Sigmoid colon (tissue), 7 donors: ENCODE data around the gene DSC3. TPM values are rescaled to one million over a fixed set of nuclear protein-coding genes. Genes with fewer than 3 reads are reported as not detected.

ENCODE experiments used
- DNase-seq: peaks from one replicate; pipeline ENCODE4 v3.0.0-alpha.2; 2019
- H3K27ac ChIP-seq, 4 donors: fragments of 200-600 bp; sonication (generic); one replicate each; pipeline ENCODE4 v1.5.1; 2016 to 2019; ENCODE audit warnings: mild to moderate bottlenecking in 1 of 4
- H3K27me3 ChIP-seq, 3 donors: fragments of 200-600 bp; sonication (generic); one replicate each; pipeline ENCODE4 v1.5.1; 2019; ENCODE audit warnings: mild to moderate bottlenecking in 1 of 3
- H3K36me3 ChIP-seq, 4 donors: fragments of 200-600 bp; sonication (generic); one replicate each; pipeline ENCODE4 v1.5.1; 2016 to 2019
- H3K4me1 ChIP-seq, 4 donors: fragments of 200-600 bp; sonication (generic); one replicate each; pipeline ENCODE4 v1.5.1; 2017 to 2019
- H3K4me3 ChIP-seq, 4 donors: fragments of 200-600 bp; sonication (generic); one replicate each; pipeline ENCODE4 v1.5.1; 2017 to 2019; ENCODE audit warnings: mild to moderate bottlenecking in 2 of 4, moderate library complexity in 1 of 4
- H3K9me3 ChIP-seq, 4 donors: fragments of 200-600 bp in 3 of 4; sonication (generic) in 3 of 4; one replicate each; pipeline versions ENCODE4 v1.5.1 to v1.6.1; 2013 to 2019
- CTCF ChIP-seq, 4 experiments: fragments of 450-650 bp in 3 of 4; fragments of 200-600 bp in 1 of 4; IDR thresholded peaks; one replicate each; pipeline ENCODE4 v1.5.1; 2016 to 2019; ENCODE audit warnings: antibody characterized with exemption in 4 of 4, mild to moderate bottlenecking in 3 of 4, moderate library complexity in 2 of 4
- EP300 ChIP-seq, 4 donors: sonication (generic); formaldehyde crosslinking; IDR thresholded peaks; one replicate each; pipeline ENCODE4 v1.6.1; 2017; ENCODE audit warnings: antibody characterized with exemption in 4 of 4
- POLR2A ChIP-seq, 2 donors: fragments of 450-650 bp; IDR thresholded peaks; one replicate each; pipeline ENCODE4 v1.6.1; 2016; ENCODE audit warnings: antibody characterized with exemption in 2 of 2, mild to moderate bottlenecking in 2 of 2, moderate library complexity in 2 of 2
- POLR2AphosphoS5 ChIP-seq, 4 donors: sonication (generic); formaldehyde crosslinking; IDR thresholded peaks; one replicate each; pipeline ENCODE4 v1.6.1; 2017; ENCODE audit warnings: antibody characterized with exemption in 4 of 4
- WGBS, 2 donors: extraction: QIAGEN DNeasy Blood & Tissue Kit; methylation state at CpG; one replicate each; pipeline ENCODE4 v1.1.7; 2013; 5-methylcytosine and 5-hydroxymethylcytosine counted together
- intact Hi-C: fragments of 100-400 bp; cut with DNase I; formaldehyde crosslinking; loops from one replicate; pipeline ENCODE4 v1.15.1; 2023
- polyA plus RNA-seq, 3 donors: library from polyadenylated mRNA; stranded (reverse); fragments of 200-250 nt; gene quantifications; one replicate each; pipeline ENCODE4 v1.2.3, GENCODE V29; 2013
- total RNA-seq, 4 donors: library from RNA; depleted of rRNA; stranded (reverse); fragments of >200 nt; gene quantifications; one replicate each; pipeline ENCODE4 v1.1.0, GENCODE V29; 2016
- donor health status: healthy with polysubstance abuse.
- donor health status: Bipolar disorder and iron deficiency.
- donor health status: healthy.

DSC3 gene
- total and polyA plus RNA-seq, 7 donors = under 0.01 to 0.49 (median 0.04) TPM; not detected in 3

- Histone ChIP-seq H3K36me3 (no peaks in the 10 kb centered on the region), H3K4me1 (no peaks in the 10 kb centered on the region), H3K27ac (no peak overlapping the region), H3K4me3 (no peak overlapping the region), H3K27me3 (no peaks in the 10 kb centered on the region), H3K9me3 (no peaks in the 10 kb centered on the region)
- intact Hi-C loops = no loop called here
- 83 to 87% methylated on average over 8 of the region's 8 CpGs for WGBS, 2 donors
- no peak for TF ChIP-seq POLR2A (IDR thresholded peaks at IDR 0.05)
- TF ChIP-seq EP300 (IDR thresholded peaks at IDR 0.05) = no peak
- TF ChIP-seq POLR2AphosphoS5 (IDR thresholded peaks at IDR 0.05) = no peak
- no peak for DNase-seq
Measured at GRCh38 chr18:30999887-31000628, 42.5 kb downstream of the DSC3 start.

DNA sequence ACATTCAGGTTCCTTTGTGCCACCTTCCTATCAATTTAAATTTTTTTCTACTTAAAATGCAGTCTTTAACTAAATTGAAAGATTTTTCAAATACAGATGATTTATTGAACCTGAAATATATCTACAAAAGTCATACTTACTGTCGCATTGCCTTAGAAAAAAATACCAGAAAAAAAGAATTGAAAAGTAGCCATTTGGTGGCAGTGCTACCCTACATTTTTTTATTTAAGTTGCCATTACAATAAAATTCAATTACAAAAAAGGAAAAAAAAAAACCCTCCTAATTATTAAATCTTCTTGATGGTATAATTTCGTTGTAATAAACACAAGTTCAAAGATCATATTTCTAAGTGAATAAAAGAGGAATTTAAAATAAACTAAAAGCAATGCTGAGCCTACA lies 43.4 kb downstream of the DSC3 start:
- Histone ChIP-seq H3K9me3 (no peaks in the 10 kb centered on the region), H3K4me1 (no peaks in the 10 kb centered on the region), H3K27ac (no peak overlapping the region), H3K27me3 (no peaks in the 10 kb centered on the region), H3K4me3 (no peak overlapping the region), H3K36me3 (no peaks in the 10 kb centered on the region)
- WGBS, 2 donors = 15 to 47% methylated on average over 2 of the region's 2 CpGs
- TF ChIP-seq EP300 (IDR thresholded peaks at IDR 0.05) = no peak
- no peak for TF ChIP-seq POLR2A (IDR thresholded peaks at IDR 0.05)
- no peak for TF ChIP-seq POLR2AphosphoS5 (IDR thresholded peaks at IDR 0.05)
- no peak for TF ChIP-seq CTCF (IDR thresholded peaks at IDR 0.05)
- intact Hi-C loops = no loop called here
- no peak for DNase-seq

DNA sequence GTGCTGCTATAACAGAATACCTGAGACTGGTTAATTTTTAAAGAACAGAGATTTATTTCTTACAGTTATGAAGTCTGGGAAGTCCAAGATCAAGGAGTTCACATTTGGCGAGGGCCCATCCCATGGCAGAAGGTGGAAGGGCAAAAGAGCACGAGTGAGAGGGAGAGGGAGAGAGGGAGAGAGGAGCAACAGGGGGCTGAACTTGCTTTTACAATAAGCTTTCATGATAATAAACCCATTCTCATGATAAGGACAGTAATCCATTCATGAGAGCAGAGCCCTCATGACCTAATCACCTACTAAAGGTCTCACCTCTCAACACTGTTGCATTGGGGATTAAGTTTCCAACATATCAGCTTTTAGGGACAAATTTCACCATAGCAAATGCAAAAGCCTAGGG lies 45.3 kb downstream of the DSC3 start:
- Histone ChIP-seq H3K27me3 (no peaks in the 10 kb centered on the region), H3K27ac (no peak overlapping the region), H3K9me3 (no peaks in the 10 kb centered on the region), H3K4me1 (no peaks in the 10 kb centered on the region), H3K36me3 (no peaks in the 10 kb centered on the region), H3K4me3 (no peak overlapping the region)
- DNase-seq = no peak
- intact Hi-C loops = no loop called here
- 50 to 65% methylated on average over 2 of the region's 2 CpGs for WGBS, 2 donors
- TF ChIP-seq CTCF (IDR thresholded peaks at IDR 0.05) (no peak), POLR2A (IDR thresholded peaks at IDR 0.05) (no peak), EP300 (IDR thresholded peaks at IDR 0.05) (no peak), POLR2AphosphoS5 (IDR thresholded peaks at IDR 0.05) (no peak)

DNA sequence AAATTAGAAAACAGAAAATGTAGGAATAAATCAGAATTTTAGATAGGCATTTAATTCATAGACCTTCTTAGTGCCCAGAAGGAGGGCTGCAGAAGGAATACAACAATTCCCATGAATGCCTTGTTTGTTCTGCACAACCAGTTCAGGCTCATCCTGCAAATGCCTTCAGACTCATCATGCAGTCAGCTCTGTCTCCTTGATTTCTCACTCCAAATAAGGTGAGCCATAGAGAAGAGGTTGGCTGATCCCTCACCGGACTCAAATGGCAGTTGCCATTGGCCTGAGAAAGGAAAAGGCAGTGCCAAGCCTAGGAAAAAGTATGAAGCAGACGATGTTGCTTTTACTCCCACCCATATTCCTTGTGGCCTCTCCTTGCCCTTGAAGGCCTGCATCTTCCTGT lies 50.3 kb downstream of the DSC3 start:
- 87 to 92% methylated on average over 2 of the region's 2 CpGs for WGBS, 2 donors
- no peak for DNase-seq
- H3K27ac ChIP-seq = no peak overlapping the region
- no peaks in the 10 kb centered on the region for H3K9me3 ChIP-seq
- H3K27me3 ChIP-seq = no peaks in the 10 kb centered on the region
- no peak overlapping the region for H3K4me3 ChIP-seq
- intact Hi-C loops = no loop called here
- no peaks in the 10 kb centered on the region for H3K4me1 ChIP-seq
- H3K36me3 ChIP-seq = no peaks in the 10 kb centered on the region
- TF ChIP-seq POLR2AphosphoS5 (IDR thresholded peaks at IDR 0.05) (no peak), EP300 (IDR thresholded peaks at IDR 0.05) (no peak), CTCF (IDR thresholded peaks at IDR 0.05) (no peak), POLR2A (IDR thresholded peaks at IDR 0.05) (no peak)

DNA sequence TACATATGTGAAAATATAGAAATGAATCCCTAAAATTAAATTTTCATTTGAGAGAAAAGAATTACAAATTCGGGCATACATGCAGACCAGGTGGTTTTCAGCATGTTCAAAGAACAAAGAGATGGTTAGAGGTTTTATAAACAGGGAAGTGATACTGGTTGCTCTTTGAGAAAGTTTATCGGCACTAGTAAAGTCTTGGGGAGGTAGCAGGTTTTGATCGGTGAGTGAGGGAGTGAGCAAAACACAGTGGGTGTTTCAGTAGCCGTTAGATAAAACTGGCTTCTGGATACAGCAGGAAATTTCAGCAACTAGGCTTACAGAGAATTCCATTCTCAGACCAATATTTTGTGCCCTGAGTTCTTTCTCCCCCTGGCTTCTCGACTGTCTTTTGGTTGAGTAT lies 51.1 kb downstream of the DSC3 start:
- H3K9me3 ChIP-seq = no peaks in the 10 kb centered on the region
- H3K4me1 ChIP-seq = no peaks in the 10 kb centered on the region
- H3K36me3 ChIP-seq = no peaks in the 10 kb centered on the region
- H3K27ac ChIP-seq = no peak overlapping the region
- no peaks in the 10 kb centered on the region for H3K27me3 ChIP-seq
- DNase-seq = no peak
- 73 to 80% methylated on average over 5 of the region's 5 CpGs for WGBS, 2 donors
- intact Hi-C loops = no loop called here
- TF ChIP-seq EP300 (IDR thresholded peaks at IDR 0.05) (no peak), CTCF (IDR thresholded peaks at IDR 0.05) (no peak), POLR2A (IDR thresholded peaks at IDR 0.05) (no peak), POLR2AphosphoS5 (IDR thresholded peaks at IDR 0.05) (no peak)
- H3K4me3 ChIP-seq = no peak overlapping the region
